Memory B cell (primary cell): ENCODE data around the gene ODR4.
"Not testable (repeated sequence)": the region's sequence is repeated elsewhere in the genome, so short reads cannot be mapped to it uniquely, and the experiment has no call there.

Experiments used
- ATAC-seq: fragments of 150-1000 bp; cut with Tn5 transposase; 2 replicates; pipeline ENCODE4 v1.10.0; 2021; ENCODE audit warnings: low read depth, mild to moderate bottlenecking, moderate library complexity
- DNase-seq, 2 donors: peaks; one replicate each; pipeline ENCODE4 v3.0.0; 2022; ENCODE audit warnings: low spot score in 2 of 2
- H3K27ac Mint-ChIP-seq: one replicate; pipeline ENCODE4 v1.8.0; 2022; ENCODE audit warnings: mild to moderate bottlenecking, moderate library complexity, mixed read lengths
- H3K27me3 Mint-ChIP-seq: one replicate; pipeline ENCODE4 v1.8.0; 2022; ENCODE audit warnings: mixed read lengths
- H3K36me3 Mint-ChIP-seq: one replicate; pipeline ENCODE4 v1.8.0; 2022; ENCODE audit warnings: mild to moderate bottlenecking, mixed read lengths
- H3K4me1 Mint-ChIP-seq: one replicate; pipeline ENCODE4 v1.8.0; 2022; ENCODE audit warnings: mixed read lengths
- H3K4me3 Mint-ChIP-seq: one replicate; pipeline ENCODE4 v1.8.0; 2022; ENCODE audit warnings: mild to moderate bottlenecking, moderate library complexity, mixed read lengths
- H3K9me3 Mint-ChIP-seq: one replicate; pipeline ENCODE4 v1.8.0; 2022; ENCODE audit warnings: mixed read lengths

ODR4 gene

GRCh38 chr1:186375152-186375928, at the start of gene ODR4, which contains the start of gene TPR:
Gene ODR4 (plus strand): TSS chr1:186375838. CDS start chr1:186379786, 3,948 bp downstream.
Gene TPR (minus strand): TSS chr1:186375253. CDS start chr1:186375028, 225 bp downstream.
- Mint-ChIP-seq H3K4me1 (peaks cover 14% of the 10 kb centered on the region), H3K36me3 (peaks cover 16% of the 10 kb centered on the region), H3K27ac (peak within 1 kb of the TSS; percentile 94), H3K4me3 (peak within 1 kb of the TSS; percentile 88), H3K27me3 (no peaks in the 10 kb centered on the region), H3K9me3 (no peaks in the 10 kb centered on the region)
- ATAC-seq (peak; percentile 79), DNase-seq (peak; percentile 94)

GRCh38 chr1:186326009-186326408, 49.6 kb upstream of the ODR4 start:
- DNase-seq (no peak), ATAC-seq (no peak)
- H3K27ac Mint-ChIP-seq = no peak overlapping the region
- peaks cover 41% of the 10 kb centered on the region for H3K36me3 Mint-ChIP-seq
- H3K4me3 Mint-ChIP-seq = no peak overlapping the region
- H3K27me3 Mint-ChIP-seq = no peaks in the 10 kb centered on the region
- no peaks in the 10 kb centered on the region for H3K9me3 Mint-ChIP-seq
- H3K4me1 Mint-ChIP-seq = peaks cover 3% of the 10 kb centered on the region

- no peaks in the 10 kb centered on the region for H3K9me3 Mint-ChIP-seq
- no peak overlapping the region for H3K27ac Mint-ChIP-seq
- no peak for DNase-seq
- no peak for ATAC-seq
- no peak overlapping the region for H3K4me3 Mint-ChIP-seq
- no peaks in the 10 kb centered on the region for H3K27me3 Mint-ChIP-seq
- H3K36me3 Mint-ChIP-seq = peaks cover 30% of the 10 kb centered on the region
- peaks cover 3% of the 10 kb centered on the region for H3K4me1 Mint-ChIP-seq
Measured at GRCh38 chr1:186327331-186327730, 48.3 kb upstream of the ODR4 start.

GRCh38 chr1:186330758-186331157, 44.9 kb upstream of the ODR4 start:
- Mint-ChIP-seq H3K4me3 (no peak overlapping the region), H3K9me3 (no peaks in the 10 kb centered on the region), H3K27ac (no peak overlapping the region), H3K36me3 (peaks cover 28% of the 10 kb centered on the region), H3K4me1 (peaks cover 3% of the 10 kb centered on the region), H3K27me3 (no peaks in the 10 kb centered on the region)
- no peak for ATAC-seq
- DNase-seq = no peak

- Mint-ChIP-seq H3K4me1 (no peaks in the 10 kb centered on the region), H3K27ac (no peak overlapping the region), H3K36me3 (peaks cover 32% of the 10 kb centered on the region), H3K27me3 (no peaks in the 10 kb centered on the region), H3K9me3 (no peaks in the 10 kb centered on the region), H3K4me3 (no peak overlapping the region)
- DNase-seq (no peak), ATAC-seq (no peak)
Measured at GRCh38 chr1:186337554-186337953, 38.1 kb upstream of the ODR4 start.

- Mint-ChIP-seq H3K27ac (no peak overlapping the region), H3K9me3 (no peaks in the 10 kb centered on the region), H3K4me1 (no peaks in the 10 kb centered on the region), H3K36me3 (peaks cover 33% of the 10 kb centered on the region), H3K4me3 (no peak overlapping the region), H3K27me3 (no peaks in the 10 kb centered on the region)
- ATAC-seq (no peak), DNase-seq (no peak)
Measured at GRCh38 chr1:186340772-186341171, 34.9 kb upstream of the ODR4 start.

GRCh38 chr1:186347837-186348691, 27.6 kb upstream of the ODR4 start:
- H3K27ac Mint-ChIP-seq, H3K27me3 Mint-ChIP-seq, H3K4me1 Mint-ChIP-seq, DNase-seq, H3K9me3 Mint-ChIP-seq, H3K4me3 Mint-ChIP-seq, ATAC-seq: not testable (repeated sequence)
- peaks cover 37% of the 10 kb centered on the region for H3K36me3 Mint-ChIP-seq

- Mint-ChIP-seq H3K4me3 (peak overlapping the region; percentile 88), H3K9me3 (no peaks in the 10 kb centered on the region), H3K27ac (peak overlapping the region; percentile 94), H3K36me3 (peaks cover 11% of the 10 kb centered on the region), H3K4me1 (peaks cover 13% of the 10 kb centered on the region), H3K27me3 (no peaks in the 10 kb centered on the region)
- peak; percentile 5 to 14 for DNase-seq
- ATAC-seq = peak; percentile 9
Measured at GRCh38 chr1:186374303-186375151, 1.1 kb upstream of the ODR4 start.

GRCh38 chr1:186375929-186376319, 286 bp downstream of the ODR4 start:
- Mint-ChIP-seq H3K9me3 (no peaks in the 10 kb centered on the region), H3K27me3 (no peaks in the 10 kb centered on the region), H3K4me3 (peak overlapping the region; percentile 88), H3K36me3 (peaks cover 15% of the 10 kb centered on the region), H3K4me1 (peaks cover 14% of the 10 kb centered on the region), H3K27ac (peak overlapping the region; percentile 94)
- no peak for DNase-seq
- peak; percentile 12 for ATAC-seq

- Mint-ChIP-seq H3K9me3 (no peaks in the 10 kb centered on the region), H3K4me1 (no peaks in the 10 kb centered on the region), H3K27me3 (no peaks in the 10 kb centered on the region), H3K4me3 (no peak overlapping the region), H3K36me3 (peaks cover 10% of the 10 kb centered on the region), H3K27ac (no peak overlapping the region)
- DNase-seq (no peak), ATAC-seq (no peak)
Measured at GRCh38 chr1:186386725-186387383, 11.2 kb downstream of the ODR4 start.

- Mint-ChIP-seq H3K4me3 (no peak overlapping the region), H3K27ac (no peak overlapping the region)
- no peak for ATAC-seq
Measured at GRCh38 chr1:186390925-186391324, 15.3 kb downstream of the ODR4 start.

GRCh38 chr1:186391841-186392240, 16.2 kb downstream of the ODR4 start:
- H3K27me3 Mint-ChIP-seq = no peaks in the 10 kb centered on the region
- peaks cover 22% of the 10 kb centered on the region for H3K36me3 Mint-ChIP-seq
- no peaks in the 10 kb centered on the region for H3K4me1 Mint-ChIP-seq
- no peaks in the 10 kb centered on the region for H3K9me3 Mint-ChIP-seq
- no peak overlapping the region for H3K27ac Mint-ChIP-seq
- ATAC-seq = no peak
- H3K4me3 Mint-ChIP-seq = no peak overlapping the region
- DNase-seq = no peak

More at GRCh38 chr1:186390925-186391324, 15.3 kb downstream of the ODR4 start:
- Mint-ChIP-seq H3K27me3 (no peaks in the 10 kb centered on the region), H3K9me3 (no peaks in the 10 kb centered on the region), H3K4me1 (no peaks in the 10 kb centered on the region), H3K36me3 (peaks cover 21% of the 10 kb centered on the region)
- DNase-seq = no peak

- peaks cover 23% of the 10 kb centered on the region for H3K36me3 Mint-ChIP-seq
- not testable (repeated sequence) for ATAC-seq, H3K27me3 Mint-ChIP-seq, H3K4me3 Mint-ChIP-seq, H3K9me3 Mint-ChIP-seq, DNase-seq, H3K4me1 Mint-ChIP-seq
- peak overlapping the region; percentile 83 for H3K27ac Mint-ChIP-seq
Measured at GRCh38 chr1:186392711-186393110, 17.1 kb downstream of the ODR4 start.
